ENCODE measurements around the gene PTPN2. TPM values are rescaled to one million over a fixed set of nuclear protein-coding genes. Genes with fewer than 3 reads are reported as not detected.
A peak's percentile ranks its signal among the peaks of the same experiment; 100 is the strongest.

PTPN2 gene
- total and polyA plus RNA-seq, 2 of the 4 experiments (the other 2 are of a cell fraction): 13.2 to 30.6 TPM

- H4K8ac ChIP-seq (ENCODE audit: low read depth in 2 of 2, low read length in 2 of 2): no peak overlapping the region; a peak in 1 of 4 replicates
- no peak overlapping the region; the same call in 1 of the 2 replicates for H4K91ac ChIP-seq (ENCODE audit: insufficient read depth, low read depth, low read length)
- H3K9ac ChIP-seq (ENCODE audit: low read depth, low read length): no peak overlapping the region
- no peak for ATAC-seq (ENCODE audit: low read depth)
- in situ Hi-C loops (cut with MboI; ENCODE audit: low sequenced_read_pairs): no loop called here
- H2AK9ac ChIP-seq (replicated peaks; ENCODE audit: low read depth, low read length, poor library complexity): no peak overlapping the region
- no peak for DNase-seq
- H4K5ac ChIP-seq (ENCODE audit: low read depth, low read length): no peak overlapping the region
- H3K56ac ChIP-seq (ENCODE audit: extremely low read depth, insufficient read depth, low read length): no peak overlapping the region
- intact Hi-C loops (cut with micrococcal nuclease): no loop called here
- no peak overlapping the region for H2AK5ac ChIP-seq (ENCODE audit: low read depth, low read length)
- no peaks in the 10 kb centered on the region for H3K9me3 ChIP-seq (ENCODE audit: control insufficient read depth, insufficient read depth, low read length)
- H2BK20ac ChIP-seq (ENCODE audit: low read depth, low read length): peak overlapping the region; percentile 44; the same call in 1 of the 2 replicates
- H3K4me2 ChIP-seq (ENCODE audit: low read depth, low read length): no peak overlapping the region
- H3K4ac ChIP-seq (ENCODE audit: low read depth, low read length): no peak overlapping the region
- TF ChIP-seq RAD21 (IDR thresholded peaks at IDR 0.05; ENCODE audit: low read length) (no peak), RFX5 (IDR thresholded peaks at IDR 0.05; ENCODE audit: low read depth, low read length) (no peak)
- peak overlapping the region; percentile 99 for H2BK5ac ChIP-seq (ENCODE audit: low read depth, low read length, poor library complexity, severe bottlenecking)
- no peak overlapping the region for H2BK120ac ChIP-seq (ENCODE audit: low read depth, low read length)
- 100% methylated on average over 2 of the region's 5 CpGs; no CpG with 5 or more reads in 1 of the 2 experiments for WGBS, 2 experiments (ENCODE audit: extremely low coverage in 2 of 2, insufficient read length in 1 of 2)
- BruUV-seq (replicated peaks): no TSS peak
- peak overlapping the region; percentile 65; the same call in 1 of the 2 replicates for H3K23ac ChIP-seq (ENCODE audit: low read depth, low read length)
- H3K79me1 ChIP-seq (ENCODE audit: low read depth in 1 of 2, low read length in 2 of 2): peaks cover 19 to 28% of the 10 kb centered on the region in 2 experiments
- H3K18ac ChIP-seq (ENCODE audit: low read depth, low read length): no peak overlapping the region
- no peaks in the 10 kb centered on the region; the same call in 1 of the 2 replicates for H3K36me3 ChIP-seq (ENCODE audit: control insufficient read depth, insufficient read depth, low read length)
- dilution Hi-C loops (cut with HindIII; ENCODE audit: low sequenced_read_pairs, unreplicated experiment): no loop called here
- POLR2A ChIA-PET (ENCODE audit: unreplicated experiment): no interaction called here
- no peaks in the 10 kb centered on the region for H3K27me3 ChIP-seq (ENCODE audit: control insufficient read depth, insufficient read depth, low read length)
- CTCF ChIA-PET: no interaction called here
- no peak overlapping the region for H3K4me3 ChIP-seq (ENCODE audit: insufficient read depth, low read depth, low read length)
- H2BK15ac ChIP-seq (ENCODE audit: low read depth, low read length): no peak overlapping the region
- peaks cover 13% of the 10 kb centered on the region for H3K4me1 ChIP-seq (ENCODE audit: control insufficient read depth, insufficient read depth, low read length)
- no peaks in the 10 kb centered on the region for H4K20me1 ChIP-seq (ENCODE audit: insufficient read depth, low read length)
- no peak overlapping the region for H2AFZ ChIP-seq (replicated peaks; ENCODE audit: low read length, poor library complexity)
- no peak overlapping the region for H3K14ac ChIP-seq (replicated peaks; ENCODE audit: low read depth, low read length)
- peaks cover 8% of the 10 kb centered on the region for H3K9me1 ChIP-seq (ENCODE audit: insufficient read depth, low read length)
- H3K27ac ChIP-seq (ENCODE audit: insufficient read depth, low read length): peak overlapping the region; percentile 56; the same call in 1 of the 2 replicates
Measured at GRCh38 chr18:12836551-12836950, 47.5 kb downstream of the PTPN2 start.
